ENCODE measurements around the gene ZNF726. TPM values are rescaled to one million over a fixed set of nuclear protein-coding genes. Genes with fewer than 3 reads are reported as not detected.

The ZNF726 gene
- total RNA-seq, 6 experiments from 2014 or later, result 0.73 to 4.1 (median 1.9) TPM

DNA sequence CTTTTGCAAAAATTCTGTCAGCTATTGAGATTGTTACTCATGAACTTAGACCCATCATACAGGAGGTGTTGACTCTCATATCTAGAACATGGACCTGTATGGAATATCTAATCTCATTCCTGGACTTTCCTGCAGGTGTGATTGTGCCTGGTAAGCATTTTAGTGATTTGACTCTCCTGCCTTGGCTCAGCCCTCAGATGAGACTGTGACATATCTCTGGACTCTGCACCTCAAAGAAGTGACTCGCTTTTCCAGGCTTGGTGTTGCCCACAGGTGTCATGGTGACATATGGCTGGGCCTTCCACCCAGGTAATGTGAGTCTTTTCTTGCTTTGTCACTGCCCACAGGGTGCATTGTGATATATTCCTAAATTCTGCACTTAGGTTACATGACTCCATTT, 17.8 kb upstream of the ZNF726 start:
- intact Hi-C loops (cut with DNase I), result no loop called here
- ATAC-seq (peak; percentile 40 to 80 (median 64)), DNase-seq (no peak)
- no peaks in the 10 kb centered on the region for H3K27me3 ChIP-seq
- H3K27ac ChIP-seq, result no peak overlapping the region
- H3K4me3 ChIP-seq, result no peak overlapping the region
- no peaks in the 10 kb centered on the region for H3K4me1 ChIP-seq
- H3K36me3 ChIP-seq, result no peaks in the 10 kb centered on the region
- TF ChIP-seq, protein P1, sequence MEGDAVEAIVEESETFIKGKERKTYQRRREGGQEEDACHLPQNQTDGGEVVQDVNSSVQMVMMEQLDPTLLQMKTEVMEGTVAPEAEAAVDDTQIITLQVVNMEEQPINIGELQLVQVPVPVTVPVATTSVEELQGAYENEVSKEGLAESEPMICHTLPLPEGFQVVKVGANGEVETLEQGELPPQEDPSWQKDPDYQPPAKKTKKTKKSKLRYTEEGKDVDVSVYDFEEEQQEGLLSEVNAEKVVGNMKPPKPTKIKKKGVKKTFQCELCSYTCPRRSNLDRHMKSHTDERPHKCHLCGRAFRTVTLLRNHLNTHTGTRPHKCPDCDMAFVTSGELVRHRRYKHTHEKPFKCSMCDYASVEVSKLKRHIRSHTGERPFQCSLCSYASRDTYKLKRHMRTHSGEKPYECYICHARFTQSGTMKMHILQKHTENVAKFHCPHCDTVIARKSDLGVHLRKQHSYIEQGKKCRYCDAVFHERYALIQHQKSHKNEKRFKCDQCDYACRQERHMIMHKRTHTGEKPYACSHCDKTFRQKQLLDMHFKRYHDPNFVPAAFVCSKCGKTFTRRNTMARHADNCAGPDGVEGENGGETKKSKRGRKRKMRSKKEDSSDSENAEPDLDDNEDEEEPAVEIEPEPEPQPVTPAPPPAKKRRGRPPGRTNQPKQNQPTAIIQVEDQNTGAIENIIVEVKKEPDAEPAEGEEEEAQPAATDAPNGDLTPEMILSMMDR (IDR thresholded peaks at IDR 0.05), result no peak
- TF ChIP-seq POLR2A (IDR thresholded peaks at IDR 0.05), result no peak
- 43% methylated on average over 1 of the region's 1 CpG for WGBS (ENCODE audit: insufficient coverage, low coverage, low lambda C conversion rate, missing lambda C conversion rate)
- no peaks in the 10 kb centered on the region for H3K9me3 ChIP-seq

DNA sequence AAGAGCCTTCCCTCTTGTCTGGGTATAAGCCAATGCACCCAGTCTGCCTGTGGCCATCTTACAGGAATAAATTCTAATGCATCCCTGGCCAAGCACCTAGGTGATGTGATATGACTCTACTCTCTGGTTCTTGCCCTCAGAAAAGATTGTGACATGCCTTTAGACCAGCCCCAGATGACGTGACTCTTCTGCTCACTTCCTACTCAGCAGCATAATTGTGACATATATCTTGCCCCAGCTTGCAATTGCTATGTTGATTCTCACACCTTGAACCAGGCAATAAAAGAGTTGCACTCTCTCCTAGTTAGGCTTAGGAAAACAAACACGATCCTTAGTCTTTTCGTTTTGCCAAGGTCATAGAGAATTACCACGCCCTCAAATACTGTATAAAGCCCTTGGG, 13.3 kb upstream of the ZNF726 start:
- Histone ChIP-seq H3K27me3 (no peaks in the 10 kb centered on the region), H3K27ac (no peak overlapping the region), H3K4me1 (peaks cover 0 to 2% (median 0%) of the 10 kb centered on the region in 4 donors), H3K36me3 (no peaks in the 10 kb centered on the region), H3K4me3 (no peak overlapping the region), H3K9me3 (no peaks in the 10 kb centered on the region)
- ATAC-seq (no peak), DNase-seq (no peak)
- intact Hi-C loops (cut with DNase I), result no loop called here
- WGBS (ENCODE audit: insufficient coverage, low coverage, low lambda C conversion rate, missing lambda C conversion rate), result 45% methylated on average over 3 of the region's 4 CpGs
- TF ChIP-seq POLR2A (IDR thresholded peaks at IDR 0.05), result no peak
- TF ChIP-seq, protein P1 (IDR thresholded peaks at IDR 0.05), result no peak

DNA sequence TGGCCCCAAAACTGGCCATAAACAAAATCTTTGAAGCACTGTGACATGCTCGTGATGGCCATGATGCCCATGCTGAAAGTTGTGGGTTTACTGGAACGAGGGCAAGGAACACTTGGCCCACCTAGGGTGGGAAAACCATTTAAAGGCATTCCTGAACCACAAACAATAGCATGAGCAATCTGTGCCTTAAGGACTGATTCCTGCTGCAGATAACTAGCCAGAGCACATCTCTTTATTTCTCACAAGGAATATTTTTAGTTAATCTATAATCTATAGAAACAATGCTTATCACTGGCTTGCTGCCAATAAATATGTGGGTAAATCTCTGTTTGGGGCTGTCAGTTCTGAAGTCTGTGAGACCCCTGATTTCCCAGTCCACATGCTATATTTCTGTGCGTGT, 10.3 kb upstream of the ZNF726 start:
- no peak for ATAC-seq
- no peak overlapping the region for H3K27ac ChIP-seq

DNA sequence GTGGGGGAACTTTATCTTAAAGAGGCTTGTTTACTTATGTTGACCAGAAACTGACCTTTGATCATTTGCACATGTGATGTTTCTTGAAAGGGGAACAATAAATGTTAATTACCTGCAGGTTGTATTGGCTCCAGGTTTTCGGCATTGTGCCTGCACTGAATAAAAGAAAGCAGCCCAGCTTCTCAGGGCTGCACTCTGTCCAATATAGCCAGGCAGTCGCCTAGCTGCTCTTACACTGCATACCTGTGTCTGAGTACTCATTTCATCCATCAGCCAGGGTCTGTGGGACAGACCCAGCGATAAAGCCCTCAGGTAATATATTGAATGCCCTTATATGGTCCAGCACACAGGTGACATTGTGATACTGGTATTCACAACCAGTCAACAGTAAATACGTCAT, 8.9 kb upstream of the ZNF726 start:
- Histone ChIP-seq H3K4me1 (peaks cover 0 to 39% (median 16%) of the 10 kb centered on the region in 4 donors), H3K36me3 (no peaks in the 10 kb centered on the region), H3K9me3 (no peaks in the 10 kb centered on the region), H3K4me3 (no peak overlapping the region), H3K27ac (peak overlapping the region in 1 of 3 donors; percentile 78), H3K27me3 (no peaks in the 10 kb centered on the region)
- ATAC-seq (no peak), DNase-seq (no peak)
- TF ChIP-seq, protein P1 (IDR thresholded peaks at IDR 0.05), result no peak
- TF ChIP-seq POLR2A (IDR thresholded peaks at IDR 0.05), result no peak
- WGBS (ENCODE audit: insufficient coverage, low coverage, low lambda C conversion rate, missing lambda C conversion rate), result 83% methylated on average over 3 of the region's 4 CpGs
- intact Hi-C loops (cut with DNase I), result no loop called here

More for the DNA sequence above, 10.3 kb upstream of the ZNF726 start:
- Histone ChIP-seq H3K4me3 (no peak overlapping the region), H3K36me3 (no peaks in the 10 kb centered on the region), H3K27me3 (no peaks in the 10 kb centered on the region), H3K4me1 (peaks cover 0 to 28% (median 12%) of the 10 kb centered on the region in 4 donors), H3K9me3 (no peaks in the 10 kb centered on the region)
- intact Hi-C loops (cut with DNase I), result no loop called here
- DNase-seq, result no peak
- TF ChIP-seq POLR2A (IDR thresholded peaks at IDR 0.05), result no peak
- 62% methylated on average over 3 of the region's 3 CpGs for WGBS (ENCODE audit: insufficient coverage, low coverage, low lambda C conversion rate, missing lambda C conversion rate)

DNA sequence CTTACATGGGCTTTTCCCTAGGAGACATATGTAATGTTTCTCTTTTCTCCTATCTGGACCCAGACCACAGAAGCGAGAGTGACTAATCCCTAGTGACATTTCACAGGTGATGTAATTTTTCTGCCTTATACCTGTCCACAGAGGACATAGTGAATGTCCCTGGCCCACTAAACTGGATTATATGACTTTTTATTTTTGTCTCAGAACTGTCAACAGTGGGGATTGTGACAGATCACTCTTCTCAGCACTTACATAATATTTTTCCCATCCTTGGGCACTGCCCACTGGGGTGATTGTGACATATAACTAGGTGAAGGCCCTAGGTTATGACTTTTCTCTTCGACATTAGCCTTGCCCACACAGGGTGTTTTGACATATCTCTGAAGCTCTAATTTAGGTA, 7.9 kb upstream of the ZNF726 start:
- WGBS (ENCODE audit: insufficient coverage, low coverage, low lambda C conversion rate, missing lambda C conversion rate), result 9% methylated on average over 2 of the region's 2 CpGs
- Histone ChIP-seq H3K36me3 (no peaks in the 10 kb centered on the region), H3K27ac (peak overlapping the region; percentile 55 to 87 (median 78)), H3K9me3 (no peaks in the 10 kb centered on the region), H3K4me1 (peaks cover 0 to 48% (median 21%) of the 10 kb centered on the region in 4 donors), H3K4me3 (no peak overlapping the region), H3K27me3 (no peaks in the 10 kb centered on the region)
- TF ChIP-seq POLR2A (IDR thresholded peaks at IDR 0.05), result no peak
- TF ChIP-seq, protein P1 (IDR thresholded peaks at IDR 0.05), result no peak
- ATAC-seq, result peak; percentile 66 to 78 (median 68)
- intact Hi-C loops (cut with DNase I), result no loop called here
- peak in 1 of 3 donors; percentile 49 for DNase-seq

Measured in right lobe of liver (tissue), 6 donors.